ENCODE results near the gene LOXL3. TPM values are rescaled to one million over a fixed set of nuclear protein-coding genes. Genes with fewer than 3 reads are reported as not detected.

LOXL3 gene
- polyA plus RNA-seq, 1 donor, result 8.7 TPM

DNA sequence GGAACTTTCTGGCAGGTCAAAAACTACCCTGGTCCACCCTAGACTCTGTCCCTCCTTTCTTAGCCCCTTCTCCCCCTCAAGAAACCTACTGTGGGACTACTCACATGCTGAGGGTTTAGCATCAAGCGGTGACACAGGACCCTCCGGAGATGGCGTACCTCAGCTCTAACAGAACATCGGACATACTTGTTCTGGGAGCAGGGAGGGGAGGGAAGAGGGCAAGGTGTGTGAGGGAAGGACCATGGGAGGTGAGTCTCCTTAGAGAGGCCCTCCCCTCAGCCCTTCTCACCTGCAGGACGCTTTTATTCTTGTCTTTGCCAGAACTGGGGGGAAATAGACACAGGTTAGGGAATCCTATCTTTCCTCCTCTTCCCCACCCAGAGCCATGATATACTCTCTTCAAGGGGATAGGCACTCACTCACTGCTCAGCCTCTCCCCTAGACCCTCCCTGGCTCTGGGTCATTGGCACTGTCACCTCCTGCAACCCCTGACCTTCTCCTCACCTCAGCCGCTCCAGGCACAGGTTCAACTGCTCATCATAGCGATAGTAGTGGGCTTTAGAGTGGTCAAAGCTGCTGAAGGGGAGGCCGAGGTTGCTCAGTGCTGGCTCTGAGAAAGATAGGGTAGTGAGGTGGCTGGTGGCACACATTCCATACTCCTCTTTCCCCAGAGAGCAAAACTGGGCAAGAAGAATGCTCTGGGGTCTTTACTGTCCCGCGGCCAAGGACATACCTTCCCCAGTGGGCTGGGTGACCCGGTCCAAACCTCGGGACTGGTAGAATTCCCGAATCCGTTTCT is 48.1 kb downstream of the LOXL3 start:
- no peak for DNase-seq (ENCODE audit: low read depth)

DNA sequence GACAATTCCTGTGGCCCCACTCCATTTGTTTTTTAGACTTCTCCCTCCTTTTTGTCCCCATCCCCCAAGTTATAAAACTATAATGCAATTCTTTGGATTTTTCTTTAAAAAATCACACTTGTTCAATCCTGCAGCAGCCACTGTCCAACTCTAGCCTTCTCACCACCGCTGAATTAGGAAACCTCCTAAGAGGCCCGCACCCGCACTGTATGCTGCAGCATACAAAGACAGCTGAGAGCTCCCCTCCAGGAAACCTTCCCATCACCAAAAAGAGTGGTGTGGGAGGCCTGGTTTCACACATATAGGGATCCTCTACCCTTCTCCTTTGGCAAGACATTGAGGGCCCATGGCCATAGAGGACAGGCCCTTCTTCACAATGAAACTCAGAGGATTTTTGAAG is 49.2 kb downstream of the LOXL3 start:
- no peak for DNase-seq (ENCODE audit: low read depth)

DNA sequence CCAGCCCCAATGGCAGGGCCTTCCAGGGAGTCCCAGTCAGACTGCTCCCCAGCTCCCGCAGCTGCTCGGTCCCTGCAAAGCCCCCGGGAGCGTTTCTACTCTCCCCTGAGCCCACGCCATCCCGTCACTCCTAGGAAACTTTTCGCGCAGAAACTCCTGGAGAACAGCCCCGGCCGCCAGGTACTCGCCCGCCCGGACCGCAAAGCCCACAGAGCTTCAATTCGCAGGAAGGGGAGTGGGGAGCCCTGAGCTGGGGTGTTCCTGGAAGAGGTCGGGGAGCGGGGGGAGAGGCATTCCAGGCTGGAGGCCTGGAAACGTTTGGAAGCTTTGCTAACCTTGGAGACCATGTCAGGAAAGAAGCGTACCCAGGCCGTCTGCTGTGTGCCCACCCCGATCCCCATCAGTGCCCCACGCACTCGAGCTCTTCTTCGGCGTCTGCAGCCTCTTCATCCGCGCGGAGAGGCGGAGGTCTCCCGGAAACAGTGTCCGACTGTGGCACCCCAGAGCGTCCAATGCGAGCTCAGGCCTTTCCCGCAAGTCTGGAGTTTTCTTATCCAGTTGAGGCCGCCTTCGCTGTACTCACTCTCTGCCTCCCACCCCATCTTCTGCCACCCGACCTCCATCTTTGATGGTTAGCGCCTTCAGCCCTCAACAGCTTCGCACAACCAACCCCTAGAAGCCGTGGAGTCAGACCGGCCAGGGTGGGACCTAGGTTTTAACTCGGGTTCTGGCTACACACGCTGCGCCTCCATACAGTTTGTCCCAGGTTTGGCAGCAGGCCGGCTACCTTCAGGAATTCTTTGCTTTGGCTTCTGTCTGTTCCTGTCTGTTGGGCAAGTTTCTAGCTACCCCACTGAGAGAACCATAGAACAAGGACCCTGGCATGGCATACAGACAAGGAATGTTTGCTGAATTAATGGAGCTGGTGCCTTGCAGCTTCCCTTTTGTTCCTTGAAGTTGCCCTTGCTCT is 50.0 kb downstream of the LOXL3 start:
- no peak for DNase-seq (ENCODE audit: low read depth)

- DNase-seq (ENCODE audit: low read depth), result no peak
Observed at GRCh38 chr2:74502720-74503505, 50.8 kb downstream of the LOXL3 start.

GRCh38 chr2:74502147-74502719 is 51.5 kb downstream of the LOXL3 start:
- DNase-seq (ENCODE audit: low read depth), result no peak

- DNase-seq (ENCODE audit: low read depth), result no peak
Observed at GRCh38 chr2:74501335-74502071, 52.2 kb downstream of the LOXL3 start.

- no peak for DNase-seq (ENCODE audit: low read depth)
Observed at GRCh38 chr2:74500578-74500946, 53.2 kb downstream of the LOXL3 start.

GRCh38 chr2:74499940-74500577 is 53.7 kb downstream of the LOXL3 start:
- no peak for DNase-seq (ENCODE audit: low read depth)

DNA sequence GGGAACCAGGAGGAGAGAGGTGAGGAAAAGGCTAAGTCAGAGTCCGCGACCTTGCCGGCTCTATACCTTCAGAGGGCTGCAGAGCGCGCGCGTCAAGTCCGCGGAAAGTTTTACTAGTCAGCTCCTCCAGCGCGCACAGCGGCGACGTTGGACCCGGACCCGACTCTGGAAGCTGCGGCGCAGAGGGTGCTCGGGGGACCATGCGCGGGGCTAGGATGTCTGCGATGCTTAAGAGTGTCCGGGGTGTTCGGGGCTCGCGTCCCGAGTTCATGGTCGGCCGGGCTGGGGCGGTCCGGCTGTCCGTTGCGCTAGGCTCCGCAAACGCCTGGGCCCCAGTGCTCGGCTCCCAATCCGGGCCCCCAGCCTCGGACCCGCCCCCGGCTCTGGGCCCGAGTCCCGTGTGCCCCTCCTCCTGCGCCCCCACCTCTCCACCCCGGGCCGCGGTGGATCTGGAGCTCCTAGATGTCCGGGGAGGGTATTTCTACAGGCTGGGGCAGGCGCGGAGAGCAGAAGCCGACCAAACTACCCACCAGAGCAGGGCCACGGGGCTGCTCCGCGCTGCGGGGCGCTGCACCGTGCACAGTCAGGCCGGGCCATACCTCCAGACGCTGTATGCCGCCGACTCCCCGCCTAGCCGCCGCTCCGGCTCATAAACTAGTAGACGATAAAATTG is 54.3 kb downstream of the LOXL3 start, which contains the start of gene LBX2:
Gene LBX2, minus strand, starts transcription at position 337 of the 673 bp plus-strand sequence. Its CDS starts 66 bp downstream, at position 271.
- no peak for DNase-seq (ENCODE audit: low read depth)

DNA sequence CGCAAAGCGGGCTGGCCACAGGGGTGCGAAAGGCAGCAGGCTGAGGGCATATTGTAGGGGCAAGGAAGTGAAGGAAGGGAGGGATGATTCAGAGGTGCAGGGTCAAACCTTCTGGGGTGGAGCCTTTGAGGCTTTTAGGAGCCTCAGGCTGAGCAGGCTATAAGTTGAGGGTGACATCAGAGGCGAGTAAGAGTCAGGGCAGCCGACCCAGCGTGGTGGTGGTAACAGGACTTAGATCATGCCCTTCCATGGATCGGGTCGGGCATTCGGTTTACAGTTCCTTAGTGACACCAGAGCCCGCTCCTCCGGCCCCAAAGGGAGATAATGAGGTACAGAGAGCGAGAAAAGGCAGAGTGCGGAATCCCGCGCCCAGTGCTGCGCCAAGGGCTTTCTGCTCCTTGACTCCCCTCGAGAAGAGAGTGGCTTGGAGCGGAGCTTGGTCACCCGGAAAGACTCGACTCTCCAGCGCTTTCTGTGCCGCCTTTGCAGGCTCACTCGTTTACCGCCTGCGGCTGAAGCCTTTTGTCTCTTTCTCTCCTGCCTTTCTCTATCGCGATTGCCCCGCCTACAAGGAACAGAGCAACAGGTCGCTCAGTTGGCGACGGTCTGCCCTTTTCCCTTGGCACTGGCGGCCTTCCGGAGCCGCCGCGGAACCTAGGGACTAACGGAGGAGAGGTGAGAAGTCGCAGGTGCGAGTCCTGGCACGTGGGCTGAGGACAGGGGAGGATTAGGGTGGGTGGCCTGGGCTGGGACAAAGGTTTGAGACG is 55.1 kb downstream of the LOXL3 start:
- no peak for DNase-seq (ENCODE audit: low read depth)

- no peak for DNase-seq (ENCODE audit: low read depth)
Observed at GRCh38 chr2:74497777-74498499, 55.8 kb downstream of the LOXL3 start.

DNA sequence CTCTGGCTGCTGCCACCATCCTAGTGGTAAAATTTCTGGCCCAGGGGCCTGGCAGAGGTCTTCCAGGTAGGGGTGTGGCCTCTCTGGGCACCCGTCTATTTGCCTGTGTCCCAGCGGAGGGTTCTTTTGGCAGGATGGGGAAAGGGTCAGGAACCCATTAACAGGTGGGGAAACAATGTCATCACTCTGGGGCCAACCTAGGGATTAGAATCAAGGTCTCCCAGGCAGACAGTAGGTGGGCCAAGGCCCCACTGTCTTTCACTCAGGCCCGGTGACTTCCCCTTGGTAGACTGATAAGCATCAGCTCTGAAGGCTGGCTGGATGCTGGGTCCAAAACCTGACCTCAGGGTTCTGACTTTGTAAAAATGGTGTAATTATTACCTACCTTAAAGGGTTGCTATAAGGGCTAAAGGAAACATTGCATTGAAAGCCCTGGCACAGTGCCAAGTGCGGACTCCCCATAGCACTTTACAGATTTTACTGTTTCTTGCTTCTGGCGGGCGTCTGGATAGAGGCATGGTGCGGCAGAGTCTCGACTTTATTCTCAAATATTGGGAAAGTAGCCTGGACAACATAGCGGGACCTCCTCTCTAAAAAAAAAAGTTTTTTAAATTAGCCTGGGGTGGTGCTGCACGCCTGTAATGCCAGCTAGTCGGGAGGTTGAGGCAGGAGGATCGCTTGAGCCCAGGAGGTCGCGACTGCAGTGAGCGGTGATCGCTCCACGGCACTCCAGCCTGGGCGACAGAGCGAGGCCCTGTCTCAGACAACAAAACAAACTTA is 56.6 kb downstream of the LOXL3 start:
- no peak for DNase-seq (ENCODE audit: low read depth)

DNA sequence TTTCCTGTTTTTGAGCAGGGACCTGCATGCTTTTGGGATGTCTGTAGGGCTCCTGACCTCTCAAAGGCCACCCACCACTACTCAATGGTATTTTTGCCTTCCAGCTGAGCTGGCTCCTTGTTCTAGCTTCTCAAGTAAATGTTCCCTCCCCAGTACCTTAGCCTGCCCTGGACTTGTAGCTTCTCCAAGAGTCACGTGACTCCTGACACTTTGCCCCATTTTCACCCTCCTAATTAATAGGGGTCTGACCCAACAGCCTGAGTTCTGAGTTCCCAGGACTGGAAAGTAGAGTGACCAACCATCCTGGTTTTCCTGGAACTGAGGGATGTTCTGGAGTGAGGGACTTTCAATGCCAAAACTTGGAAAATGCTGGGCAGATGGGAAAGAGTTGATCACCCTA is 58.3 kb downstream of the LOXL3 start:
- no peak for DNase-seq (ENCODE audit: low read depth)

DNA sequence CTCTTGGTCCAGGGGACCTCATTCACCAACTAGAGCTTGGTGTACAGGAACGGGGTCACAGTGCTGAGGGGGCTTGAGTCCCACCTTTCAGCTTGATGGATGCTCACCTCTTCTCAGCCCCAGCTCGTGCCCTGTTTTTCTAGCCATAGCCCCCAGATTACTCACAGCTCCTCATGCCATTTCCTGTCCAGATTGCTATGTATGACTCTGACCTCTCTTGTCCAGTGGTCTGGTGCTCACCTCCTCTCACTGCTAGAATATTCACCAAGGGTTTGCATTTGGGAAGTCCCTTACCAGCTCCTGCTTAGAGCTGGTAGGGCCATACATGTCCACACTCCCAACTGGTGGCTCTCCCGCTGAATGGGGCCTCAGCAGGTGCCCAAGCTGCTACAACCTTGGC is 60.2 kb downstream of the LOXL3 start:
- DNase-seq (ENCODE audit: low read depth), result no peak

- DNase-seq (ENCODE audit: low read depth), result no peak
Observed at GRCh38 chr2:74491648-74492544, 61.8 kb downstream of the LOXL3 start.

- DNase-seq (ENCODE audit: low read depth), result no peak
Observed at GRCh38 chr2:74489906-74490305, 63.8 kb downstream of the LOXL3 start.

Data from forelimb muscle (tissue), 1 donor.